ENCODE results near the gene TRA2A. TPM values are rescaled to one million over a fixed set of nuclear protein-coding genes. Genes with fewer than 3 reads are reported as not detected.
A peak's percentile ranks its signal among the peaks of the same experiment; 100 is the strongest.
"Not testable (repeated sequence)": the region's sequence is repeated elsewhere in the genome, so short reads cannot be mapped to it uniquely, and the experiment has no call there.

Gene TRA2A
- 100 to 1,000 TPM in 7 of 10 donors, 10 to 100 TPM in 3; 83.7 to 164 (median 112) TPM for polyA plus RNA-seq (ENCODE audit: insufficient read length in 10 of 10)
- long read RNA-seq, donor 1, transcript TRA2A-201 (8 exons, 1,845 nt), result major isoform, 12 of 28 reads
- long read RNA-seq, donor 1, partial matches to known transcripts, result 8 of 28 reads
- long read RNA-seq, donor 1, other reads (novel, unspliced or antisense), result 0 of 28 reads
- long read RNA-seq, donor 2, transcript TRA2A-201 (8 exons, 1,845 nt), result major isoform, 10 of 19 reads
- long read RNA-seq, donor 2, partial matches to known transcripts, result 8 of 19 reads
- long read RNA-seq, donor 2, other reads (novel, unspliced or antisense), result 0 of 19 reads
- long read RNA-seq, donor 3, result 0 reads
- long read RNA-seq, donor 4, partial matches to known transcripts, result 6 of 11 reads
- long read RNA-seq, donor 4, other reads (novel, unspliced or antisense), result 0 of 11 reads
- long read RNA-seq, donor 5, partial matches to known transcripts, result 13 of 22 reads
- long read RNA-seq, donor 5, other reads (novel, unspliced or antisense), result 0 of 22 reads
- long read RNA-seq, donor 6, transcript TRA2A-201 (8 exons, 1,845 nt), result major isoform, 6 of 186 reads
- long read RNA-seq, donor 6, partial matches to known transcripts, result 175 of 186 reads
- long read RNA-seq, donor 6, other reads (novel, unspliced or antisense), result 0 of 186 reads
- long read RNA-seq, donor 7, partial matches to known transcripts, result 5 of 10 reads
- long read RNA-seq, donor 7, other reads (novel, unspliced or antisense), result 0 of 10 reads
- long read RNA-seq, donor 8, transcript TRA2A-201 (8 exons, 1,845 nt), result major isoform, 8 of 18 reads
- long read RNA-seq, donor 8, partial matches to known transcripts, result 6 of 18 reads
- long read RNA-seq, donor 8, other reads (novel, unspliced or antisense), result 0 of 18 reads
- long read RNA-seq, donor 9, partial matches to known transcripts, result 11 of 14 reads
- long read RNA-seq, donor 9, other reads (novel, unspliced or antisense), result 0 of 14 reads

GRCh38 chr7:23531794-23532489 lies at the start of gene TRA2A:
Gene TRA2A (minus strand): TSS chr7:23531981. CDS start chr7:23531824, 157 bp downstream.
- DNase-seq, result peak; percentile 97 to 99 (median 98)

DNA sequence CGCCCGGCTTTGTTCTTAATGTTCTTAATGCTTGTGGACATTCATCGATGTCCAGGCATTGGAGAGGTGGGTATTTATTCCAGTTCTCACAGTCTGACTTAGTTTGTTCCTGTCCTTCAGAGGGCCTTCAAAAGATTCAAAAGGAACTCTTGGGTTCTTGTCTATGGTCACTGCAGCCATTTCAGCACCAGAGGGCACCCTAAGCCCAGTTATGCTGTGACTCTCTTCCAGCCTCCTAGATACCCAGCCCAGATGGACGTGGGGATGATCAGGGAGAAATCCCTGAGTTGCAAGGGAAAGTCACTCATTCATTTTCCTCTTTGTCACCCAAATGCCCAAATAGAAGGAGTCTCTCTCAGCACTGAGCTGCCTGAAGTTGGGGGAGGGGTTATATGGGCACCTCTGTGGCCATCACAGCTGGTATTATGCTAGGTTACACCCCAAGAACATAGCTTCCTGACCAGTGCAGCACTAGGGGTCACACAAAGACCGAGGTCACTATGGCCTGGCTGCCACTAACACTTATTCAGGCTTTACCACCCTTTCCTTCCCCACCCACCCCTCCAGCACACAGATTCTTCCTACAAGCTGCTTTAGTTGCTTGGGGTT lies 38.9 kb upstream of the TRA2A start:
- peak; percentile 69 to 82 (median 71) for DNase-seq

DNA sequence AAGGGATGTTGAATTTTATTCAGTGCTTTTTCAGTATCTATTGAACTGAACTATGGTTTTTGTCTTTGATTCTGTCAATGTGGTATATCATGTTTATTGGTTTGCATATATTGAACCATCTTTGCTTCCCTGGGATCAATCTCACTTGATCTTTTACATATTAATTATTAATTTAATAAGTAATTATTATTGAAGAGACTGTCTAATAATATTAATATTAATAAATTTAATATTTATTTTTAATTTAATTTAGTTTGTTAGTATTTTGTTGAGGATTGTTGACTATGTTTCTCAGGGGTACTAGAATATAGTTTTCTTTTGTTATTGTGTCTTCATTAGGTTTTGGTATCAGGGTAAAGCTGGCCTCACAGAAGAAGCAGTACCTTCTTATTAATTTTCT lies 26.5 kb upstream of the TRA2A start:
- DNase-seq, result no peak

DNA sequence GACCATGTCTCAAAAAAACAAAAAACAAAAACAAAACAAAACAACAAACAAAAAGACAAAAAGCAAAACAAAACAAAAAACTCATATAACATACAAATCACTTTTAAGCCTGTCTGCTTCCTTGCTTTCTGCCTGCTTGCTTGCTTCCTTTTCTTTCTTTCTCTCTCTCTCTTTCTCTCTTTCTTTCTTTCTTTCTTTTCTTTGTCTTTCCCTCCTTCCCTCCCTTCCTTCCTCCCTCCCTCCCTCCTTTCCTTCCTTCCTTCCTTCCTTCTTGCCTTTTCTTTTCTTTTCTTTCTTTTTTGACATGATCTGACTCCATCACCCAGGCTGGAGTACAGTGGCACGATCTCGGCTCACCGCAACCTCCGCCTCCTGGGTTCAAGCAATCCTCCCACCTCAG lies 15.9 kb upstream of the TRA2A start:
- DNase-seq, result no peak

GRCh38 chr7:23546897-23547572 lies 15.3 kb upstream of the TRA2A start:
- peak; percentile 86 to 95 (median 92) for DNase-seq

- DNase-seq, result no peak
Measured at GRCh38 chr7:23545493-23545892, 13.7 kb upstream of the TRA2A start.

DNA sequence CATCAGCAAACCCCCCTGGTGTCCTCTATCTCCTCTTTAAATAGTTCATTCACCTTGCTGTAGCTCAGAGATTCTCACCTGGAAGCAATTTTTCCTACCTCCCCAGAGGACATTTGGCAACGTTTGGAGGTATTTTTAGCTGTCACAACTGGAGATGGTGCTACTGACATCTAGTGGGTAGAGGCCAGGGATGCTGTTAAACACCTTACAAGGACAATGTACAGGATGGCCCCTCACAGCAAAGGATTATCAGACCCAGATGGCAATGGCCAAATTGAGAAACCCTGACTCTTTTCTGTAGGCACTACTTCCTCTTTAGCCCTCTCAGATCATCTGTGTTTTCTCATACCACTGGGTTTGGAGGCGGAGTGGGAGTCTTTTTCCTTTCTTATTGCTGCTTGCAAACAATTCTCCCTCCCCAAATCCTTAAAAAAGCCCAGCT lies 13.2 kb upstream of the TRA2A start:
- no peak for DNase-seq

- DNase-seq, result no peak
Measured at GRCh38 chr7:23542752-23543151, 11.0 kb upstream of the TRA2A start.

DNA sequence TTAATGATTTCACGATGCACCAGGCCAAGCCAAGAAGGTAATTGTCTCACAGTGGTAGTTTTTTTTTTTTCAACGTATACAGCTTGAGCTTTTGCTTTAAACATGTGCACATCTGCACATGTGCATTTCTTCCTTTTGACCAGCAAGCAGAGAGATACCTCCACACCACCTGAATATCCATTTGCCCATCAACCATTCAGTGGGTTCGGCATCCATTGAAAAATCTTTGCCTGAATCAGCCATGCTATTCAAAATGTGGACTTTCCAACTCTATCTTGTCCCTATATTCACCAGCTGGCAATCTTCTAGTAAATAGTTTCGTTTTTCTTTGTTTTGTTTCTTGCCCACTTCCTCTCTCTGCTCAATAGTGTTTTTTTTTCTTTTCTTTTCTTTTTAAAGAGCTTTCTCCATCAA lies 7.7 kb upstream of the TRA2A start:
- DNase-seq, result no peak

- no peak for DNase-seq
Measured at GRCh38 chr7:23538301-23538700, 6.5 kb upstream of the TRA2A start.

DNA sequence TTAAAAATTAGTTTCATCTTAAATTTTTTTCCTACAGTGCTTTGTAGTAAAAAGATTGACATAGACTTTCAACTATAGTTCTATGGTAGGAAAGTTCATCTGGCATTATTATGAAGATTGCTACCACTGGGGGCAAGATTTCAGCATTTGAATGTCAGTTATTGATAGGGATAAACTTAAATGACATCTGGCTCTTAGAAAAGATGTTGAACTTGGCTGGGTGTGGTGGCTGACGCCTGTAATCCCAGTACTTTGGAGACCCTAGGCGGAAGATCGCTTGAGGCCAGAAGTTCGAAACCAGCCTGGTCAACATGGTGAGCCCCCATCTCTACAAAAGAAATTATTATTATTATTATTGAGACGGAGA lies 1.4 kb upstream of the TRA2A start:
- no peak for DNase-seq

DNA sequence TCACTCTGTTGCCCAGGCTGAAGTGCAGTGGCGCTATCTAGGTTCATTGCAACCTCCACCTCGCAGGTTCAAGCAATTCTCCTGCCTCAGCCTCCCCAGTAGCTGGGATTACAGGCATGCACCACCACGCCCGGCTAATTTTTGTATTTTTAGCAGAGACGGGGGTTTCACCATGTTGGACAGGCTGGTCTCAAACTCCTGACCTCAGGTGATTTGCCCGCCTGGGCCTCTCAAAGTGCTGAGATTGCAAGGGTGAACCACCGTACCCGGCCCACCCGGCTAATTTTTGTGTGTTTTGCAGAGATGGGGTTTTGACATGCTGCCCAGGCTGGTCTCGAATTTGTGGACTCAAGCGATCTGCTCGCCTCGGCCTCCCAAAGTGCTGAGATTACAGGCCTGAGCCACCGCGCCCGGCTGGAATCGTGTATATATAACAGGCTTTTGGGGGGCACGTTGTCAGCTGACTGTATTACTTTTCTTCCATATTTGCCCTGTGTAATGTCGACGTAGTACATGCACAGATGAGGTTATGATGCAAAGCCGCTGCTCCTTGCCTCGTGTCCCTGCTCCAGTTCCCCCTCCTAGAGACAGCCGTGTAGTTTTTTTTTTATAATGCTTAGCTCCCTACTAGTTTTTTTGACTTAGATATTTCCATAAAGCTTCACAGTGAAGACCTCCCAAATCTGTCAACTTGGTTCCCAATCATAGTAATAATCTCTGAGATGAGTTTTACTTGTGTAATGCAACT lies 883 bp upstream of the TRA2A start:
- DNase-seq, result peak in 1 of 3 donors; percentile 12

- DNase-seq, result peak; percentile 52 to 90 (median 79)
Measured at GRCh38 chr7:23531050-23531793, 559 bp downstream of the TRA2A start.

DNA sequence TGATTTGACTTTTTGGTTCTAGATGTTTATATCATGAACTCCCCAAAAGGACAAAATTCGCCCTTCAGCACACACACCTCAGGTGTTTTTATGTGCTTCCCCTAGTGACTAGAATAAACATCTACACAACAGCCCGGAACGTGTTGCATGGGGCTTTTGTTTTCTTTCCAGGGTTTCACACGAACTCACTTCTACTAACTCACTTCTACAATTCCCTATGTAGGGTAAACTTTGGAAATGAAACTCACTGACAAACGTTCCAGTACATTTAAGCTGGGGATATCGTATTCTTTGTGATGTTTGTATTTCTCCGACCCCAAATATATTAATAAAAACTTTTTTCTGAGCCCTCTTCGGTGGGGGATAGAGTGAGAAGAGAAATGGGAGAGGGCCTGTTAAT lies 1.4 kb downstream of the TRA2A start:
- DNase-seq, result peak; percentile 25 to 67 (median 34)

DNA sequence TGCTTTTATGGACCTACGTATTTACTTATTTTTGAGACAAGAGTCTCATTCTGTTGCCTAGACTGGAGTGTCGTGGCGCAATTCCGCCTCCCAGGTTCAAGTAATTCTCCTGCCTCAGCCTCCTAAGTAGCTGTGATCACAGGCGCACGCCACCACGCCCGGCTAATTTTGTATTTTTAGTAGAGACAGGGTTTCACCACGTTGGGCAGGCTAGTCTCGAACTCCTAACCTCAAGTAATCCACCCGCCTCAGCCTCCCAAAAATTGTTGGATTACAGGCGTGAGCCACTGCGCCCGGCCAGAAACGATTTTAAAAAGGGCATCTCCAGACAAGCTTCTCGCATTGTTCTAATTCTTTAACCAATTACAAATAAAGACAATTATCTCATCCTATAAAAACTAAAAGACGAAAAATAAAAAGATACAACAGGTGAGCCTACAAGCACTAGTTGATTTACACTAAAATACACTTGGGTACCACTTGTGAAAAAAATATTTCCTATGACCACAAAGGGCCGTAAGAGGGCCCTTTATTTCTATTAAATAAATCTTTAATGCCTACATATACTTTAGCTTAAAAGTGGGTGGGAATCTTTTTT lies 2.4 kb downstream of the TRA2A start:
- no peak for DNase-seq

GRCh38 chr7:23525611-23526010 lies 6.2 kb downstream of the TRA2A start:
- not testable (repeated sequence) for DNase-seq

DNA sequence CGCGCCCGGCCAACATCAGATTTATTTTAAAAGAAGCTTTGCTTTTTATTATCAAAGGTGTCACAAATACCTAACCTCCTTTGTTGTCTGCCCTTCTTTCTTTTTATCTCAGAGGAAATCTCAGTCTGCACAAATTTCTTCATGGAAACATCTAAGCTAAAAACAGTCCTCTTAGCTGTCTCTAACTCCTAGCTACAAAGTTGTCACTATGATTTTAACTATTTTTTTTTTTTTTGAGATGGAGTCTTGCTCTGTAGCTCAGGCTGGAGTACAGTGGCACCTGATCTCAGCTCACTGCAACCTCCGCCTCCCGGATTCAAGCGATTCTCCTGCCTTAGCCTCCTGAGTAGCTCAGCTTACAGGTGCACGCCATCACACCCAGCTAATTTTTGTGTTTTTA lies 7.3 kb downstream of the TRA2A start:
- DNase-seq, result no peak

- DNase-seq, result no peak
Measured at GRCh38 chr7:23523486-23524075, 8.2 kb downstream of the TRA2A start.

All from muscle of back (tissue), 13 donors.